ENCODE measurements around the gene TEF.
A peak's percentile ranks its signal among the peaks of the same experiment; 100 is the strongest.

The TEF gene, protein sequence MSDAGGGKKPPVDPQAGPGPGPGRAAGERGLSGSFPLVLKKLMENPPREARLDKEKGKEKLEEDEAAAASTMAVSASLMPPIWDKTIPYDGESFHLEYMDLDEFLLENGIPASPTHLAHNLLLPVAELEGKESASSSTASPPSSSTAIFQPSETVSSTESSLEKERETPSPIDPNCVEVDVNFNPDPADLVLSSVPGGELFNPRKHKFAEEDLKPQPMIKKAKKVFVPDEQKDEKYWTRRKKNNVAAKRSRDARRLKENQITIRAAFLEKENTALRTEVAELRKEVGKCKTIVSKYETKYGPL

DNA sequence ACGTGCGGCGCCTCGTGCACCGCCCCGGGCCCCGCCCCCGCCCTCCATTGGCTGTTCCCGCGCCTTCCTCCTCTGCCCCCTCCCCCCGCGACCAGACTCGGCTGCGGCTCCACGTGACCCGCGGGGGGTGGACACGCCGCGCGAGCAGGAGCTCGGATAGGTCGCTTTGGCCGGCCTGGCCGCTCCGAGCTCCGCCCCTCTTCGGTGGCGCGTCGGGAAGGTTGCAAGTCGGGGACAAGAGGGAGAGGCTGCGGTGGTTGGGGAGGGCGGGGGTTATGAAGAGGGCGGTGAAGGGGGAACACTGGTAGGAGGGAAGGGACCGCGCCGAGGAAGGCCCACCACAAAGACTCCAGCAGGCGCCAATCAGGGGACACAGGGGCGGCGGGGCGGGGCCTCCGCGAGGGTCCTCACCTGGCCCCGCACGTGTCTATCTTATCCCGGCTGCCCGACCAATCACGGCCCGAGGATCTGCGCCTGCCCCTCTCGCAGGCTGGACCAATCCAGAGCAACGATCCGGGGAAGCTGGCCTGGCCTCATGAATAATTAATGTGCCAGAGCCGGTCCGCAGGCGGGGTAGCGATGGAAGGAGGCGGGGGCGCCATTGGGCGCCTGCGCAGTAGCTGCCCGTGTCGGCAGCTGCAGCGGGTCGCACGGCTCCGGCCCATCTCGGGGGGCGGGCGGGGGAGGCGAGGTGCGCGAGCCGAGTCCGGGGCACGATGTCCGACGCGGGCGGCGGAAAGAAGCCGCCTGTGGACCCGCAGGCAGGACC, at the start of gene TEF:
TEF (plus strand) TSS at position 614 of the 769 bp plus-strand sequence; CDS start at position 717, 103 bp downstream.
- peak; percentile 99 for DNase-seq (ENCODE audit: low spot score)

DNA sequence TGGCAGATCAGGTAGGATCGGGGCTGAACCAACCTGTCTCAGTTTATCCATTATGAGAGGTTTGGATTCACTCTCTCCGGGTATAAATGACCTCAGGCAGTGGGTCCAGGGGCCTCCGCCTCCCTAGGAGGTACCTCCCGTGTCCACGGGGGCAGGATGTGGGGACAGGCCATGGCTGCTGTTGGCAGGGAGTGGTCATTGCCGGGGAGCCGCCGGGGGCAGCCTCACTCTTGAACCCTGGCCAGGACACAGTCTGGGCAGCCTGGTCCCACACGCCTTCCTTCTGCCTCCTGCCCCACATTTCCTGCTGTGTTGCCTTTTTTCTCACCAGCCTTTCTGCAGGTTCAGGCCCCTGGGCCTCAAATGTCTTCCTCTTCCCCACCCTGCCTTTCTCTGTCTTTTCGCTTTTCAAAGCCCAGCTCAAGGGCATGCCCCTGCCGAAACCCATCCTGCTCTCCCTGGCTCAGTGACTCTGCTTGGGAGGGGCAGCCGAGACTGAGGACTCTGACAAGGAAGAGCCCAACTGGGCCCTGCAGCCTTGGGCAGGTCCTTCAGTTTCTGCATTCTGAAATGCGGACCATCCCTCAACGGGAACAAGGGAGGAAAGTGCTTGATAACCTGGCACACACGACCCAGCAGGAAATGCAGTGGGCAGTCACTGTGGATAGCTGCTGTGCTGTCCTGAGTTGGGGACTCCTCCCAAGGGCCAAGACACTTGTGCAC, 49.4 kb upstream of the TEF start:
- DNase-seq (ENCODE audit: low spot score) = no peak

DNA sequence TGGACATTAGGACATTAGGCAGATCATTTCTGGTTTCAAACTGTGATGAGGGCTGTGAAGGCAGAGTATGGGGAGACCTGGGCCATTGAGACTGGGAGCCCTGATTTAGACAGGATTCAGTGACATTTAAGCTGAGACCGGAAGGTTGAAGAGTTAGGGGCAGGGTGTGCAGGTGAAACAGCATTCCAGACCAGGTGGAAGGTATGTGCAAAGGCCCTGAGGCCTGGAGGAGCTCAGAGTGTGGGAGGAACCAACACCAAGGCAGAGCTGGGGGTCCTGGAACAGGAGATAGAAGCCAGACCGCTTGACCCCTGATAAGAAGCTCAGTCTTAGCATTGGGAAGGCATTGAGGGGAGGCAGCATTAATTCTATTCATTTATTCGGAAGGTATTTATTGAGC, 47.9 kb upstream of the TEF start:
- DNase-seq (ENCODE audit: low spot score) = no peak

DNA sequence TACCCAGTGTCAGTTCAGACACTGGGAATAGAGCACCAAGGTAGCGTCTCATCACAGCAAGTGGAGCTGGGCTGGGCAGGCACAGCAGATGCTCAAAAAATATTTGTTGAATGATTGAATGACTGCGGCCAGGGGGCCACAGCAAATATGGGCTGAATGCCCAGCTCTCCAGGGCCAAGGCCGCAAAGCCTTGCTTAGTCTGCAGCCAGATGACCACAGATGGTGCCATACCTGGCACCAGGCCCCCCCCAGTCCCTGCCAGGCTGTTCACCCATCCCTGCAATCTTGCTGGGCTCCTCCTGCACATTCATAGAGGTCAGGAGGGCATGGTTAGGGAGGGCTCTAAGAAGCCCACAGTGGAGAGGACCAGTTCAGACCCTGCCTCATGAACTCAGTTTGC, 47.5 kb upstream of the TEF start:
- no peak for DNase-seq (ENCODE audit: low spot score)

DNA sequence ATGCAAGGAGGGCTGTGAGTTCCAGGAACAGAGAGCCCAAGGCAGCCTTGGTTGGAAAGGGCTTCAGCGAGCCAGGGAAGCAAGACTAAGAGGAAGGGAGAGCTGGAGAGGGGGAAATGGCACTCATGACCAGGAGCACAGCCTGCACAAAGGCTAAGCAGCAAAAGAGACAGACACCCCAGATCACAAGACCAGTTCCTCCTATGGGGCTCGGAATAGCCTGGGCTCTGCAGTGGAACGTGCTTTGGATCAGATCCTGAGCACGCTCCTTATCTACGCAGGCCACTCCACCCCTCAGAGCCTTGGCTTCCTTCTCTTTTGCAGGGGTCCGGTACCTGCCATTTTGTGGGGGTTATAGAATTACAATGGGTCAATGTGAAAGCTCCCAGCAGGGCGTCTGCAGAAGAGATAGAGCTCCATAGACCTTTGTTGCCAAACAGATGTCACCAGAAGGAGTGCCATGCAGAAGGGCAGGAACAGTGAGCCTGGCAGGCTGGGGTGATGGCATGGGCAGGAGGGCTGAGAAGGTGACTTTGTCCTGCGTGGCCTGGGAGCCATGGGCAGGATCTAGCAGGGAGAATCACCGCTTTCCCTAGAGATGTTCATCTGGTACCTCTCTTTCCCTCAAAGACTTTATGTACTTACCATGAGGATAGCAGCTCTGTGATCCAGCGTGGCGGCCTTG, 46.6 kb upstream of the TEF start:
- DNase-seq (ENCODE audit: low spot score) = no peak

DNA sequence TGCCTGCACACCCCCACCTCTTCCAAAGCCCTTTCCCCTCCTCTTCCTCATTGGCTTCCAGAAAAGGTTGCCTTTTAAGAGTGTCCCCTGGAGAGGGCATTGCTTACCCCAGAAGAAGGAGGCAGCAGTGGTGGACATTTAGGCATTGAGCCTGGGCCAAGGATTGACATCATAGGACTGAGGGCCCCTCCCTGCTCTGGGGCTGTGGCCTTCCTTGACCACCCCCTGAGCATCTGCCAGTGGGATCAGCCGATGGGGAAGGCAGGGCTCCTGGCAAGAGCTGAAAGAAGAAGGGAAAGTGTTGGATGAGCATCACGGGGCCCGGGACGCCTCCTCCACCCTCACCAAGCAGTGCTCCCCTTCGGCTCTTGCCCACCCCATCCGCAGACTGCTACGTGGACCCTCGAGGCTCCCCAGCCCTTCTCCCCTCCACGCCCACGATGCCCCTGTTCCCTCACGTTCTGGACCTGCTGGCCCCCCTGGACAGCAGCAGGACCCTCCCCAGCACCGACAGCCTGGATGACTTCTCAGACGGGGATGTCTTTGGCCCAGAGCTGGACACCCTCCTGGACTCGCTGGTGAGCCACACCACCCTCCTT, 43.0 kb upstream of the TEF start:
- DNase-seq (ENCODE audit: low spot score) = peak; percentile 52

DNA sequence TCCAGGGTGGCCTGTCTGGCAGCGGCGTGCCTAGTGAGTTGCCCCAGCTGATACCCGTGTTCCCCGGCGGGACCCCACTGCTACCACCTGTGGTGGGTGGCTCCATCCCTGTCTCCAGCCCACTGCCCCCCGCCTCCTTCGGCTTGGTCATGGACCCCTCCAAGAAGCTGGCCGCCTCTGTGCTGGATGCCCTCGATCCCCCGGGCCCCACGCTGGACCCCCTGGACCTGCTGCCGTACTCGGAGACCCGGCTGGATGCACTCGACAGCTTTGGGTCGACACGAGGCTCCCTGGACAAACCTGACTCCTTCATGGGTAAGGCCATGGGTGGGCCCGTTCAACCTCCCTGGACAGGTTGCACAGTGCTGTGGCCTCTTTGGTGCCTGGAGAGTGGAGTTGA, 41.9 kb upstream of the TEF start:
- DNase-seq (ENCODE audit: low spot score) = no peak

DNA sequence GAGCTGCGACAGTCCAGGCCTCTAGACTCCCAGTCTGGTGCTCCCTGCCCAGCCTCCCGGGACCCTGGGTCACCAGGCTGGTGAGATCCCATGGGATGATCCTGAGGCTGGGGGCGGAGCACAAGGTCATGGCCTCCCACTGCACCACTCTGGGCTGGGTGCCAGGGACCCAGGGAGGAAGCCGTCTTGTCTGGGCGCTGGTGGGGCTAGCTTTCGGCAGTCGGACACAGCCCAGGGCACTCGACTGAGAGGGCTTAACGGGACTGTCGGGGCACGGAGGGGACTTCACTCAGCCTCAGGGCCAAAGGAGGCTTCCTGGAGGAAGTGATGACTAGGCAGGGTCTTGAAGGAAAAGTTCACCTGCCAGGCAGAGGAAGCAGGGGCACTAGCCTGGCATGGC, 41.4 kb upstream of the TEF start:
- DNase-seq (ENCODE audit: low spot score) = no peak

DNA sequence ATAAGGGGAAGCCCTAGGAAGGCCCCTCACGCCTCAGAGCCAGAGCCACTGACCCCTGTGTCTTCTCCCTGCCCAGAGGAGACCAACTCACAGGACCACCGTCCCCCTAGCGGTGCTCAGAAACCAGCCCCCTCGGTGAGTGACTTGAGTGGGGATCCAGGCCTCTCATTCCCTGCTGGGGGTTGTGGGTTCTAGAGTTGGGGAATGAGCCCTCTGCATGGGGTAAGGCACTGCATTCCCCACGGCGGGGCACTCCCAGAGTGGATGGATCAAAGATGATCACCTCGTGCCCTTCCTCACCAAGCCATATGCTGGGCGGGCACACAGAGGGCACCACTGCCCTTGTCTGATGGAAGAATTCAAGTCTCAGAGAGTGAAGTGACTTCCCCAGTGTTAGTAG, 40.7 kb upstream of the TEF start:
- no peak for DNase-seq (ENCODE audit: low spot score)

DNA sequence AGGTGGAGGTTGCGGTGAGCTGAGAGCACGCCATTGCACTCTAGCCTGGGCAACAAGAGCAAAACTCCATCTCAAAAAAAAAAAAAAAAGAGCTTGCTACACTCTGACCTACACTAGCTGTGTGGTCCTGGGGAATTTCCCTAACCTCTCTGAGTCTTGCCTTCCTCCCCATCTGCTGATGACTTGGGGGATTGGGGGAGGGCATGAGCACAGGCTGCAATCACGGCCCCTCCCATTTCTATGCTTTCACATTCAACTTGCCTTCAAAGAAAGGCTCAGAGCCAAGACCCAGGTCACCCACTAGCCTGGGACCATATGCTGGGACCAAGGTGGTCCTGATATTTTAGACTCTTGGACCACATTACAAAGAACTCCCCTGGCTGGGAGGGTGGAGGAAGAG, 39.8 kb upstream of the TEF start:
- no peak for DNase-seq (ENCODE audit: low spot score)

DNA sequence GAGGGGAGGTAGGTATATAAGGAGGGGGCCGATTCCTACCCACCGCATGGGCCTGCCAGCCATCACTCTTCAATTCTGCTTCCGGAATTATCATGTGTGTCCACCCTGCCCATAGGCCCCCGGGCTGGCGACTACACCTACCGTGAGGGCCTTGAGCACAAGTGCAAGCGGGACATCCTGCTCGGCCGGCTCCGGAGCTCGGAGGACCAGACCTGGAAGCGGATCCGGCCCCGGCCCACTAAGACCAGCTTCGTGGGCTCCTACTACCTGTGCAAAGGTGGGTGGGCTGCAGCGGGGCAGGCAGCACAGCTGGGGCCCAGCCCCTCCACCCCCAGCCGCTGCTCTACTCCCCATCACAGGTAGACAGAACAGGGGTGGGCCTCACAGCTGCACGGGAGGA, 38.4 kb upstream of the TEF start:
- DNase-seq (ENCODE audit: low spot score) = no peak

DNA sequence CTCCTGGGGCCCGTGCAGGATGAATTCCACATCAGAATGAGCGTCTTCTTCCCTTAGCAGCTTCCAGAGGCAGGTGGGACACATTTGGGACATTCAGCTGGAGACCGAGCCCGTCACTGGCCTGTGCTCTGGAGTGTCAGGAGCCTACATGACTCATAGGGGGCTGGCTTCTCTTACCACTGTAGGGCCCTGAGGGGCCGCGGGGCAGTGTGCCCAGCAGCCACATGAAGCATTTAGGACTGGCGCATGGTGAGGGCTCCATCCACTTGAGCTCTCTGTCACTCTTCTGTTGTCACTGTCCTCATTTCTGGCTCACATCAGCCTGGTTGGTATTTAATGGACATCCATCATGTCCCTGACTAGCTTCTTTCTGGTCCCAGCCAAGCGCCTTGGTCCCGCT, 38.0 kb upstream of the TEF start:
- DNase-seq (ENCODE audit: low spot score) = no peak

DNA sequence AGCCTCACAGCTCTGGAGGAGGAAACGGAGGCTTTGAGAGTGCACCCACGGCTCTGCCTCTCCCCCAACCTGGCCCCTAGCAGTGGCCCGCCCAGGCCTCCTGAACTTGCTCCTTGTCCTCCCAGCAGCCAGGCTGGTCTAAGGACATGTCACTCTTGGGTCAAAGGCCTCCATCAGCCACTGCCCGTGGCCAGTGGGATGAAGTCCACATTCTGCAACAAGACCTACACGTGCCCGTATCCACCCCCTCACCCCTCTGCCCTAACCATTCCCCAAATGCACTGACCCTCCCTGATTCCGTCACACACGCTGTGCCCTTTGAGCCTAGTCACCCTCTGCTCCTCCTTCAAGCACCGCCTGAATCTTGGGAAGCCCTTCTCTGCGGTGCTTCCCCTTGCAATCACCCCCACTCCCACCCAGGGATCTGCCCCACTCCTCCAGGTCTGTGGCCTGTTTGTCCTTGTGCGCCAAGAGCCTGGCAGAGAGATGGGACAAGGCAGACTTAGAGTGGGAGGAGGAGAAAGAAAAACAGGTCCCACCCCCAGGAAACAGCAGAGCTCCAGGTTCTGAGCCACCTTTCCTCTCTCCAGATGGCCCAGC, 37.5 kb upstream of the TEF start:
- DNase-seq (ENCODE audit: low spot score) = no peak

DNA sequence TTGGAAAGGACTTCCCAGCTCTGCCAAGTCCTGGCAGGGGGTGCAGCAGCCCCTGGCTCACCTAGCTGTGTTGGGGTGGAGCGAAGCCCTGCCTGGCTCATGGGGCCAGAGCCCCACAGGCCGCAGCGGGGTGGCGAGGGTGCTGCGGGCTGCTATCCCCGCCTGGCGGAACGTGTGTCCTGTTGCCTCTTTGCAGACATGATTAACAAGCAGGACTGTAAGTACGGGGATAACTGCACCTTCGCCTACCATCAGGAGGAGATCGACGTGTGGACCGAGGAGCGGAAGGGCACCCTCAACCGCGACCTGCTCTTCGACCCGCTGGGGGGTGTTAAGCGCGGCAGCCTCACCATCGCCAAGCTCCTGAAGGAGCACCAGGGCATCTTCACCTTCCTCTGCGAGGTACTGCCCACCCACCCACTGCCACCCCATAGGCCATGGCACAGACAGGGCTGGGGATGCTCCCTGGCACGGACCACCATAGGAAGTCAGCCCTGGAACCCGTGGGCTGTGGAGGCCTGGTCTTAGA, 35.9 kb upstream of the TEF start:
- no peak for DNase-seq (ENCODE audit: low spot score)

DNA sequence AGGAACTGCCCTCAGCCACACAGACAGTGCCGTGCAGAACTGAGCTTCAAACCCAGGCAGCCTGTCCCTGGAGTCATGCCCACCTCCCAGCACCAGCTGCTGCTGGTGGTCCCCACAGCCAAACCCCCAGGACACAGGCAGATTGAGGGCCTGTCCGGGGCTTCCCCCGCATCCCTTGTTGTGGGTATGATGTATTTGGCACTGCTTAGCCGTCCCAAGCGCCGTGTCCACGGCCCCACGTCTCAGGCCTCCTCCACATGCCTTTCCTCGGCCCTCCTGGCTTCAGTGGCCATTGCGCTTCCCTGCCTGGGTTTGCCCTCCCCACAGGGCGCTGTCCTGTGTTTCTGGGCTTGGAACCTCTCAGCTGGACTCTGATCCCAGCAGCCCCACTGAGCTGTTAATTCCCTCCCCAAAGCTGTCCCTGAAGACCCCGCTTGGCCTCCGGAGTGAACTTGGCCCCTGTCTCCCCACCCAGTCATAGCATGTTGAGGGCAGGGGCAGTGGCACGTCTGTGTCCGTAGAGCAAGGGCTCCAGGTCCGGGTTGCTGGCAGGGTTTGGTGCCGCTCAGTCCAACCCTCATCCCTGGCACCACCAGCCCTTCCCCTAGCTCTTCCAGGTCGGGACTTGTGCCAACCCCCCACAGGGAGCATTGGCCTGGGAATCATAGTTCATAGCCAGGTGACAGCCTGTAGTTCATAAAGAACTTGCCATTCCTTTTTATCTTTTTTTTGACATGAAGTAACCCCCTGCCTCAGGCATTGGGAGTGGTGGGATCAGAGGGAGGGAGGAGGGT, 34.5 kb upstream of the TEF start:
- no peak for DNase-seq (ENCODE audit: low spot score)

DNA sequence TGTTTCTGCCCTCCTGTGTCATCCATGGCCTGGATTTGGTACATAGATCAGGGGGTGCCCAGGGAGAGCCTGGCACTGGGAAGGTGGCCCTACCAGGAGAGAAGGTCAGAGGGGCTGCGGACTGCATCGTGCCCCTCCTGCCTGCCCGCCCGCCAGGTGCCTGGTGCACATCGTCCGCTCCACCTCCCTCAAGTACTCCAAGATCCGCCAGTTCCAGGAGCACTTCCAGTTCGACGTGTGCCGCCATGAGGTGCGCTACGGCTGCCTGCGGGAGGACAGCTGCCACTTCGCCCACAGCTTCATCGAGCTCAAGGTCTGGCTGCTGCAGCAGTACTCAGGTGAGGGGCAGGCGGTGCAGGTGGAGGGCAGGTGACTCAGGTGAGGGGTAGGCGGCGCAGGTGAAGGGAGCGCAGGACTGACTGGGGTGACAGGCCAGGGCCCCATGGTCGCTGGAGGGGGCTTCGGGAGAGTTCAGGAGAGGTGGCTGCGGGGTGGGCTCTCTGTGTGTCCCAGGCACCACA, 32.7 kb upstream of the TEF start:
- no peak for DNase-seq (ENCODE audit: low spot score)

DNA sequence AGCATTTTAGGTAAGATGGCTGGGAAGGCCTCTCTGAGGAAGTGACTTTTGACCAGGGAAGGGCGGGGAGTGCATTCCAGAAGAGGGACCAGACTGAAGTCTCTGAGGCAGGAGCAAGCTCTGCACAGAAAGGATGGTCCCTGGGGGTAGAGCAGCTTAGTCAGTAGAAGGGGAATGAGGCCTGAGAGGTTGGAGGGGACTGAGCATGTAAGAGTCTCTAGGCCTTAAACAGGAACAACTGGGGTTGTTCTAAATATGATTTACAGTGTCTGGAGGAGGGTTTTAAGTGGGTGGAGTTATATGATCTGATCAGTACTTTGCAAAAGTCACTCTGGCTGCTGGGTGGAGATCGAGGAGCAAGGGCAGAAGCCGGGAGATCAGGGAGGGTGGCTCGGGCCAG, 31.7 kb upstream of the TEF start:
- DNase-seq (ENCODE audit: low spot score) = peak; percentile 42

DNA sequence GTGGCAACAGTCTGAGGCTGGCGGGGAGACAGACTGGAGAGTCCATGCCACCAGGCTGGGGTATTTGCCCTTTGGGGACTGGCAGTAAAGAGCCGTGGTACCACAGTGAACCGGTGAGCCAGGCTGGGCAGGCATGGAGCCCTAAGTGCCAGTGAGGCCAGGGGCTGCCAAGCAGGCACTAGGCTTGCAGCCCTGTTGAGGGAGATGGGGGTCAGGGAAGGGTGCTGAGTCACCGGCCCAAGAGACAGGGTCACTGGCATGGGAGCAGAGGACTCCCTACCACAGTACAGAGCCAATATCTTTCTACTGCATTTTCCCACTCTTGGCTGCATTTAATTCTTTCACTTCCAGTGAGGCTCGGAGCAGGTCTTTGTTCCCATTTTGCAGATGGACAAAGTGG, 30.7 kb upstream of the TEF start:
- no peak for DNase-seq (ENCODE audit: low spot score)

DNA sequence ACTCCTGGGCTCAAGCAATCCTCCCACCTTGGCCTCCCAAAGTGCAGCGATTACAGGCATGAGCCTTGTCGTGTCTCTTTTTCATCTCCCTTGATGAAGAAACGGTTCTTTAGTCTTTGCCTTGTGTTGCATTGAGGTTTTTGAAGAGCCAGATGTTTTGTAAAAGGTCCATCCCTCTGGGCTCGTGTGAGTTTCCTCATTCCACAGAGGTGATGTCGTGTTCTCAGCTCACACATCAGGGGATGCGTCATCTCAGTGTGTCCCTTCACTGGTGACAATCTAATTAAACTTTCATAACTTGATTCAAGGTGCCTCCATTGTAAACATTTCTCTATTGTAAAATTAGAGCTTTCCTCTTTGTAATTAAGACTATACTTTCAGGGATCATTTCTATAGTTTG, 29.7 kb upstream of the TEF start:
- DNase-seq (ENCODE audit: low spot score) = peak; percentile 85

DNA sequence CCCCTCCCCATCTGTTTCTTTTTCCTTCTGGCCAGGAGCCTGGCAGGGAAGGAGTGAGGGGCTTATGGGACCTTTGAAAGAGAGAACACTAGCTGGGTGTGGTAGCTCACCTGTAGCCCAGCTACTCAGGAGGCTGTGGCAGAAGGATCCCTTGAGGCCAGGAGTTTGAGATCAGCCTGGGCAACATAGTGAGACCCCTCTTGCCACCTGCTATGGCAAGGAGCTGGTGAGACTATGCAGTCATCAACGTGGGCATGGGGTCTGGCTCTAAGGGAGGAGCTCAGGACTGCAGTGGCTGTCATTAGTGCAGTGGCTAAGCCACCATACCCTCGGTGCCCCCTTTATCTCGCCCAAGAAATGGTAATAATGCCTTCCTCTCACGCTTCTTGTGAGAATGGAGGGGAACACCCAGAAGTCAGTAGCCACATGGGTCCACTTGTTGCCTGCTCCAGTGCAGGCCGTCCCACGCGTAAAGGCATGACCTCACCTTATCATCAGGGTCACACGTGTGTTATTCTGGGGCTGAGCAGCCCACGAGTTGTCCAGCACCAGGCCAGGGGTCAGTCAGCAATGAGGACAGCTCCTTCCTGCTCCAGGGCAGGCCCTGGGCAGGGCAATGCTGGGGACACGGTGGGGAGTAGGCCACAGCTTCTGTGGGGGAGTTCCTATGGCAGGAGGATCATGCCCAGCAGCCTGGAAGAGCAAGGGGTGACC, 27.7 kb upstream of the TEF start:
- no peak for DNase-seq (ENCODE audit: low spot score)

All from AG20443 (cell line).